Mesothelial cell of epicardium (in vitro differentiated cells): Measurements from ENCODE around the gene MELK. TPM values are rescaled to one million over a fixed set of nuclear protein-coding genes. Genes with fewer than 3 reads are reported as not detected.
A peak's percentile ranks its signal among the peaks of the same experiment; 100 is the strongest.
"Not testable (repeated sequence)": the region's sequence is repeated elsewhere in the genome, so short reads cannot be mapped to it uniquely, and the experiment has no call there.

ENCODE experiments used
- DNase-seq, 2 experiments: peaks; one replicate each; pipeline ENCODE4 v3.0.0; 2021; ENCODE audit warnings: low spot score in 2 of 2; ENCODE audit not compliant: unreplicated experiment in 2 of 2
- H3K27ac Mint-ChIP-seq: 2 replicates; pipeline ENCODE4 v1.8.0; 2021; ENCODE audit warnings: mixed read lengths
- H3K27me3 Mint-ChIP-seq: 2 replicates; pipeline ENCODE4 v1.8.0; 2021; ENCODE audit warnings: low read depth, mixed read lengths
- H3K36me3 Mint-ChIP-seq: 2 replicates; pipeline ENCODE4 v1.8.0; 2021; ENCODE audit warnings: mixed read lengths
- H3K4me1 Mint-ChIP-seq: 2 replicates; pipeline ENCODE4 v1.8.0; 2021; ENCODE audit warnings: mixed read lengths
- H3K4me3 Mint-ChIP-seq: 2 replicates; pipeline ENCODE4 v1.8.0; 2021; ENCODE audit warnings: mild to moderate bottlenecking, moderate library complexity, mixed read lengths
- H3K9me3 Mint-ChIP-seq: 2 replicates; pipeline ENCODE4 v1.8.0; 2021; ENCODE audit warnings: mixed read lengths
- CTCF ChIP-seq: fragments of 200-600 bp; sonication (generic); IDR thresholded peaks from one replicate; pipeline ENCODE4 v1.5.0; 2021; ENCODE audit warnings: antibody characterized with exemption; ENCODE audit not compliant: unreplicated experiment
- total RNA-seq: library from RNA; stranded (reverse); gene quantifications from 3 replicates; pipeline ENCODE4 v1.2.1, GENCODE V29; 2021

MELK gene
- total RNA-seq: 14.8 to 15.4 TPM (median 15.0 TPM) in 3 replicates

GRCh38 chr9:36572515-36573418 is at the start of gene MELK:
TSS of gene MELK (plus strand) at chr9:36572895. CDS start at chr9:36581682, 8,787 bp downstream.
- Mint-ChIP-seq H3K27ac (peak within 1 kb of the TSS; percentile 94), H3K9me3 (no peaks in the 10 kb centered on the region), H3K36me3 (no peaks in the 10 kb centered on the region), H3K4me3 (peak within 1 kb of the TSS; percentile 88), H3K4me1 (peaks cover 19% of the 10 kb centered on the region), H3K27me3 (no peaks in the 10 kb centered on the region)
- DNase-seq: peak; percentile 70 to 91
- no peak for TF ChIP-seq CTCF

- DNase-seq: no peak
- no peak overlapping the region for H3K4me3 Mint-ChIP-seq
- peaks cover 6% of the 10 kb centered on the region for H3K9me3 Mint-ChIP-seq
- H3K27me3 Mint-ChIP-seq: peaks cover 4% of the 10 kb centered on the region
- H3K27ac Mint-ChIP-seq: no peak overlapping the region
- no peaks in the 10 kb centered on the region for H3K4me1 Mint-ChIP-seq
- no peaks in the 10 kb centered on the region for H3K36me3 Mint-ChIP-seq
- TF ChIP-seq CTCF: no peak
These were observed 42.5 kb upstream of the MELK start for GRCh38 chr9:36530224-36530623.

DNA sequence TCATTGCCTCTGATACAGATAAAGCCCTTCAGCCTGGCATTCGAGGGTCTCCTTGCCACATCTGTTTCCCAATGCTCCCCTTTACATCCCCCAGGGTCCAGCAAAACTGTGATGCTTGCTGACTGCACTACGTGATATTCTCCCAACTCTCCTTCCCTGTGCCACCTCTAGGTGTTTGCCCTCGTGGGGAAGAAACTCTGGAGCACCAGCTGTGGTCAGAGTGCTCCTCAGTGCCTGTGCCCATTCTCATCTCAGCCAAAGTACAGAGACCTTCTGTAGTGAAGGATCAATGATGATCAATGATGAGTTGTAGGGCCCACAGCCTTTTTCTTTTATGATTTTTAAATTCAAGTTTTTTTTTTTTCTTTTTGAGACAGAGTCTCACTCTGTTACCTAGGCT is 40.3 kb upstream of the MELK start:
- H3K36me3 Mint-ChIP-seq: no peaks in the 10 kb centered on the region
- no peak for DNase-seq
- H3K27ac Mint-ChIP-seq: no peak overlapping the region
- H3K9me3 Mint-ChIP-seq: peaks cover 6% of the 10 kb centered on the region
- no peaks in the 10 kb centered on the region for H3K4me1 Mint-ChIP-seq
- peaks cover 4% of the 10 kb centered on the region for H3K27me3 Mint-ChIP-seq
- no peak for TF ChIP-seq CTCF
- H3K4me3 Mint-ChIP-seq: no peak overlapping the region

DNA sequence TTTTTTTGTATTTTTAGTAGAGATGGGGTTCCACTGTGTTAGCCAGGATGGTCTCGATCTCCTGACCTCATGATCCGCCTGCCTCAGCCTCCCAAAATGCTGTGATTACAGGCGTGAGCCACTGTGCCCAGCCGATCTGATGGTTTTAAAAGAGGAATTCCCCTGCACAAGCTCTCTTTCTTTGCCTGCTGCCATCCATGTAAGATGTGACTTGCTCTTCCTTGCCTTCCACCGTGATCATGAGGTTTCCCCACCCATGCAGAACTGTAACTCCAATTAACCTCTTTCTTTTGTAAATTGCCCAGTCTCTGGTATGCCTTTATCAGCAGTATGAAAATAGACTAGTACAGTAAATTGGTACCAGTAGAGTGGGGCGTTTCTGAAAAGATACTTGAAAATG is 39.0 kb upstream of the MELK start:
- not testable (repeated sequence) for H3K4me1 Mint-ChIP-seq, DNase-seq, H3K27ac Mint-ChIP-seq, H3K36me3 Mint-ChIP-seq, H3K9me3 Mint-ChIP-seq, H3K27me3 Mint-ChIP-seq, H3K4me3 Mint-ChIP-seq

GRCh38 chr9:36535107-36535506 is 37.6 kb upstream of the MELK start:
- H3K4me1 Mint-ChIP-seq: no peaks in the 10 kb centered on the region
- H3K9me3 Mint-ChIP-seq: peaks cover 6% of the 10 kb centered on the region
- H3K4me3 Mint-ChIP-seq: no peak overlapping the region
- no peak for DNase-seq
- no peaks in the 10 kb centered on the region for H3K36me3 Mint-ChIP-seq
- H3K27me3 Mint-ChIP-seq: peaks cover 4% of the 10 kb centered on the region
- H3K27ac Mint-ChIP-seq: no peak overlapping the region
- no peak for TF ChIP-seq CTCF

- H3K27me3 Mint-ChIP-seq: peaks cover 2% of the 10 kb centered on the region
- no peak for DNase-seq
- H3K27ac Mint-ChIP-seq: no peak overlapping the region
- no peaks in the 10 kb centered on the region for H3K4me1 Mint-ChIP-seq
- no peak for TF ChIP-seq CTCF
- no peaks in the 10 kb centered on the region for H3K36me3 Mint-ChIP-seq
- no peak overlapping the region for H3K4me3 Mint-ChIP-seq
- H3K9me3 Mint-ChIP-seq: peaks cover 6% of the 10 kb centered on the region
These were observed 34.8 kb upstream of the MELK start for GRCh38 chr9:36537861-36538260.
